Type B pancreatic cell (in vitro differentiated cells): ENCODE data around the gene ZNF516. TPM values are rescaled to one million over a fixed set of nuclear protein-coding genes. Genes with fewer than 3 reads are reported as not detected.

Experiments
- DNase-seq: peaks from one replicate; pipeline ENCODE4 v3.0.0; 2021; ENCODE audit warnings: mixed read lengths; ENCODE audit not compliant: unreplicated experiment; ENCODE audit errors: extremely low spot score
- H3K27ac Mint-ChIP-seq: 2 replicates; pipeline ENCODE4 v1.8.0; 2021; ENCODE audit warnings: mild to moderate bottlenecking, mixed read lengths
- H3K27me3 Mint-ChIP-seq: 2 replicates; pipeline ENCODE4 v1.8.0; 2021; ENCODE audit warnings: mixed read lengths
- H3K36me3 Mint-ChIP-seq: 2 replicates; pipeline ENCODE4 v1.8.0; 2021; ENCODE audit warnings: mixed read lengths
- H3K4me1 Mint-ChIP-seq: one replicate; pipeline ENCODE4 v1.8.0; 2021; ENCODE audit warnings: mixed read lengths; ENCODE audit not compliant: unreplicated experiment
- H3K4me3 Mint-ChIP-seq: 2 replicates; pipeline ENCODE4 v1.8.0; 2021; ENCODE audit warnings: mild to moderate bottlenecking, mixed read lengths
- H3K9me3 Mint-ChIP-seq: 2 replicates; pipeline ENCODE4 v1.8.0; 2021; ENCODE audit warnings: mixed read lengths
- total RNA-seq: library from RNA; stranded (reverse); gene quantifications from 2 replicates; pipeline ENCODE4 v1.2.1, GENCODE V29; 2021; ENCODE audit warnings: low replicate concordance
- TF ChIP-seq, protein P1 (sequence below): fragments of 200-600 bp; sonication (generic); conservative IDR thresholded peaks from 2 replicates; pipeline ENCODE4 v1.5.0; 2021; ENCODE audit warnings: antibody characterized with exemption, mild to moderate bottlenecking

Gene ZNF516
- total RNA-seq, 1 donor from 2014 or later = 71.2 TPM

DNA sequence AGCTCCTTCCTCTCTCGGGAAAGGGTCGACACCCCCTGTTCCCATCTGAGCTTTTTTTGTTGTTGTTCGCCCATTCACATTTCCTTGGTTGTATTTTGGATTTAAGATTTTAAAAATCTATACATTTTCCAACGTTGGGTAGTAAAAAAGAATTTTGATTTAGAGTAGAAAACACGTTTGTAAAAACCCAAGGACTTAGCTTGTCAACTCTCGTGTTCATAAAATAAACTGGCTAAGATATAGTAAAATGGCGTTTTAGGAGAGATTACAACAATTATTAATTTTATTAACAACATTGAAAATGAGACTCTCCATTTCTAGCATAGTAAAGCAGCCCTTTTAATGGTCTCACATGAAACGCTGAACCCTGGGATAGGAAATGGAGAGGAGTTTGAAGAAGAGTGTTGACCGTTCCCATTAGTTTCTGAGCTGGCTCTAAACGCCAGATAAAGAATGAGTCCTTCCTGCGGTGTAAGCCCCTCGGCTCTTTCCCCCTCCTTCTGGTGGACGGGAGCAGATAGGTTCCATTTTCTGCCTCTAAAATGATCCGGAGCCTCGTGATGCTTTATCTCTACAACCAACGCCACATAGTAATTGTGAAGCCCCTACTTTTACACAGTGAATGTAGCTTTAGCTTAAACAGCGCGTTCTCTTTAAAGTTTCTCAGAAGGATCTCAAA, 24.0 kb upstream of the ZNF516 start:
- DNase-seq = no peak
- H3K36me3 Mint-ChIP-seq = no peaks in the 10 kb centered on the region
- peak overlapping the region; percentile 81 for H3K27ac Mint-ChIP-seq
- no peaks in the 10 kb centered on the region for H3K9me3 Mint-ChIP-seq
- H3K4me3 Mint-ChIP-seq = peak overlapping the region; percentile 88
- H3K27me3 Mint-ChIP-seq = peaks cover 18% of the 10 kb centered on the region
- TF ChIP-seq, protein P1, sequence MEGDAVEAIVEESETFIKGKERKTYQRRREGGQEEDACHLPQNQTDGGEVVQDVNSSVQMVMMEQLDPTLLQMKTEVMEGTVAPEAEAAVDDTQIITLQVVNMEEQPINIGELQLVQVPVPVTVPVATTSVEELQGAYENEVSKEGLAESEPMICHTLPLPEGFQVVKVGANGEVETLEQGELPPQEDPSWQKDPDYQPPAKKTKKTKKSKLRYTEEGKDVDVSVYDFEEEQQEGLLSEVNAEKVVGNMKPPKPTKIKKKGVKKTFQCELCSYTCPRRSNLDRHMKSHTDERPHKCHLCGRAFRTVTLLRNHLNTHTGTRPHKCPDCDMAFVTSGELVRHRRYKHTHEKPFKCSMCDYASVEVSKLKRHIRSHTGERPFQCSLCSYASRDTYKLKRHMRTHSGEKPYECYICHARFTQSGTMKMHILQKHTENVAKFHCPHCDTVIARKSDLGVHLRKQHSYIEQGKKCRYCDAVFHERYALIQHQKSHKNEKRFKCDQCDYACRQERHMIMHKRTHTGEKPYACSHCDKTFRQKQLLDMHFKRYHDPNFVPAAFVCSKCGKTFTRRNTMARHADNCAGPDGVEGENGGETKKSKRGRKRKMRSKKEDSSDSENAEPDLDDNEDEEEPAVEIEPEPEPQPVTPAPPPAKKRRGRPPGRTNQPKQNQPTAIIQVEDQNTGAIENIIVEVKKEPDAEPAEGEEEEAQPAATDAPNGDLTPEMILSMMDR = no peak
- H3K4me1 Mint-ChIP-seq = peaks cover 38% of the 10 kb centered on the region

DNA sequence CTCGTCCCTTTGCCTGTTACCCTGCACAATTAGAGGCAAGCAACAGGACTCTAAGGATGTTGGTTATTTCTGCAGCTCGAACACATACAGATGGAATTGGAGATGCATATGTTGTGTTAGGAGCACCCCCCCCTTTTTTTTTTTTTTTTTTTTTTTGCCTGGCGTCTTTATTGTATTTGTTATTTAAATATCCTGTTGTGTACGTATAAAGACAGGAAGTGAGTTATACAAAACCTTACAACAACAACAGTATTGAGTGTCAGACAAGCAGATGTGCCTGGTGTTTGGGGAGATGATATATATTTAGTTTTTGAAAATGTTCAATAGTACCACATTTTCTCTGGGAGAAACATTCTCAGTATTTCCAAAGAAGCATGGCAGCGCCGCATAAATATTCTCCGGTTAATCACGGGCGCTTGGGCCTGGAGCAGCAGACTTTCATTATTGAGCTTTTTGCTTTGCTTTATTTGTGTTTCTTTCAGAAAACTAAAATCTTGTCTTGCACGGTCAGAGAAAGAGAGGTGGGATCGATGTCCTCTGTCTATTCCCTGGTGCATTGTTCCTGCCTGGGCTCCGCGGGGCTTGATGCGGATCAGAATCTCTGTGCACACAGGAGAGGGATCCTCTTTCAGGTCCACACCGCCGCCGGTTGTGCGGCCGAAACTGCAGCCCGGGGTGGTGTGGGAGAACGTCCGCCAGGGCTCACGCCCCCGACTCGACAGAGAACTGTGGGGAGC, 23.2 kb upstream of the ZNF516 start:
- peak overlapping the region; percentile 88 for H3K4me3 Mint-ChIP-seq
- H3K27me3 Mint-ChIP-seq = peaks cover 18% of the 10 kb centered on the region
- TF ChIP-seq, protein P1 = peak; percentile 49
- peaks cover 33% of the 10 kb centered on the region for H3K4me1 Mint-ChIP-seq
- no peak for DNase-seq
- no peaks in the 10 kb centered on the region for H3K9me3 Mint-ChIP-seq
- H3K27ac Mint-ChIP-seq = peak overlapping the region; percentile 81
- H3K36me3 Mint-ChIP-seq = no peaks in the 10 kb centered on the region

DNA sequence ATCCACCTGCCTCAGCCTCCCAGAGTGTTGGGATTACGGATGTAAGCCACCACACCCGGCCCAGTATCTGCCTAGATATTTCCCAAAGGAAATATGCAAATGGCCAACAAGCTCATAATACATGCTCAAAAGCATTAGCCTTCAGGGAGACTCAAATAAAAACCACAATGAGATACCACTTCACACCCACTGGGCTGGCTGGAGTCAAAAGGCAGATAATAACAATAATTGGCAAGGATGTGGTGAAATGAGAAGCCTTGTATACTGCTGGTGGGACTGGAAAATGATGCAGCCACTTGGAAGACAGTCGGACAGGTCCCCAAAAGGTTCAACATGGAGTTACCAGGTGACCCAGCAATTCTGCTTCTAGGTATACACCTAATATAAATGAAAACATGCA, 20.5 kb upstream of the ZNF516 start:
- H3K36me3 Mint-ChIP-seq = no peaks in the 10 kb centered on the region
- no peak for DNase-seq
- H3K27me3 Mint-ChIP-seq = peaks cover 18% of the 10 kb centered on the region
- no peaks in the 10 kb centered on the region for H3K9me3 Mint-ChIP-seq
- TF ChIP-seq, protein P1 = no peak
- H3K27ac Mint-ChIP-seq = no peak overlapping the region
- H3K4me3 Mint-ChIP-seq = no peak overlapping the region
- H3K4me1 Mint-ChIP-seq = peaks cover 24% of the 10 kb centered on the region

DNA sequence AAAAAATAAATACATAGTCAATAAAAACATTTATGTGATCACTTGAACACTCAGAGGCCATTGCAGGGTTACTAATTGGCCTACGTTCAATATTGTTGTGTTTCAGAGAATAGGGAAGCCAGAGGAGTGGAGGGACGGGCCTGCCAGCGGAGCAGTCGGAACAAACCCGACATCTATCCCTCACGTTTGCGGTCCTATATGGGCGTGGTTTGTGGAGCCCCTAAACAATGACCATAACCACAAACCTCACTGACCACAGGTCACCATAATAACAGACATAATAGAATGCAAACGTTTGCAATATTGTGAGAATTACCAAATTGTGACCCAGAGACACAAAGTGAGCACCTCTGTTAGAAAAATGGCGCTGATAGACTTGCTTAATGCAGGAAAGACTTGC, 19.5 kb upstream of the ZNF516 start:
- no peak overlapping the region for H3K27ac Mint-ChIP-seq
- no peak overlapping the region for H3K4me3 Mint-ChIP-seq
- H3K4me1 Mint-ChIP-seq = peaks cover 23% of the 10 kb centered on the region
- H3K36me3 Mint-ChIP-seq = no peaks in the 10 kb centered on the region
- TF ChIP-seq, protein P1 = no peak
- peaks cover 15% of the 10 kb centered on the region for H3K27me3 Mint-ChIP-seq
- no peak for DNase-seq
- no peaks in the 10 kb centered on the region for H3K9me3 Mint-ChIP-seq

DNA sequence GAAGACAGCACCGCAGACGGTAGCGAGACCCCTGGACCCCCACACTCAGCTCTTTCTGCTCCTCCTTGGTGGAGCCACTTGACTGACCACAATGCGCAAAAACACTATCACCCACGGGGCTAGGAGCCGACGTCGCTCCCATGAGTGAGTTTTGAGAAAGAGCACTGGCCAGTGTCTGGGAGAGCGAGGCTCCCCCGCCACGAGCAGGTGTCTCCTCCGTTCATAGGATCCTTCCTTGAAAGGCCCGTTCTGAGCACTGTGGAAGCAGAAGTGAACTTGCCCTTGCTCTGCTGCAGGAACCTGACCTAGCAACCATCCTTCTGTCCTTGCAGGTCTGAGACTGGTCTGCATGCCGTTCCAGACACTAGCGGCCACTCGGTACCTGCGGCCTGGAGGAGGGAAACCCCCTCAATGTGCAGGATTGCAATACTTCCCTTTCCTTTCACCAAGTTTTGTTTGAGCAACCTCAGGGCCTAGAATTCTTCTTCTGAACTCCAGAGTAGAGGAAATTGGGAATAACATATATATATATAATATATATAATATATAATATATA, 12.9 kb upstream of the ZNF516 start:
- Mint-ChIP-seq H3K27me3 (no peaks in the 10 kb centered on the region), H3K36me3 (no peaks in the 10 kb centered on the region), H3K27ac (no peak overlapping the region), H3K9me3 (no peaks in the 10 kb centered on the region), H3K4me1 (peaks cover 16% of the 10 kb centered on the region), H3K4me3 (no peak overlapping the region)
- TF ChIP-seq, protein P1 = no peak
- no peak for DNase-seq
